Sigmoid colon (tissue), 4 donors: ENCODE results near the gene ACIN1.

Source experiments
- CTCF ChIP-seq, 4 experiments: fragments of 450-650 bp in 3 of 4; fragments of 200-600 bp in 1 of 4; IDR thresholded peaks; one replicate each; pipeline ENCODE4 v1.5.1; 2016 to 2019; ENCODE audit warnings: antibody characterized with exemption in 4 of 4, mild to moderate bottlenecking in 3 of 4, moderate library complexity in 2 of 4
- EP300 ChIP-seq, 4 donors: sonication (generic); formaldehyde crosslinking; IDR thresholded peaks; one replicate each; pipeline ENCODE4 v1.6.1; 2017; ENCODE audit warnings: antibody characterized with exemption in 4 of 4
- POLR2AphosphoS5 ChIP-seq, 4 donors: sonication (generic); formaldehyde crosslinking; IDR thresholded peaks; one replicate each; pipeline ENCODE4 v1.6.1; 2017; ENCODE audit warnings: antibody characterized with exemption in 4 of 4

DNA sequence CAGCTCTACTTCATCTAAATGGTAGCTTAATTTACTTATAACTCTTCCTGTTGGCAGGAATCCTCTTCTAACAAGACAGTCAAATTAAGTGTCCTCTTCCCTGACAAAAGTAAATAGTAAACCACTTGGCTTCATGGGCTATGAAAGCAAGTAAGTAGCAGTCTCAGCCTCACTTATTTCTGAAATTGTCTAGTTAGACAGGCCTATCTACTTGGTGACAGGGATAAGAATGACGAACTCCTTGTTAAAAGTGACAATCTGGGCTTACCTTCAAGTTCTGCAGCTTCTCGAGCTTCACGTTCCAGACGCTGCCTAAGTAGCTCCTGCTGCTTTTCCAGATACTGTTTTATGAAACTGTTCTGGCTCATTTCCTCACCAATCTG lies 4.7 kb downstream of the ACIN1 start:
- no peak for TF ChIP-seq CTCF (IDR thresholded peaks at IDR 0.05)
- no peak for TF ChIP-seq POLR2AphosphoS5 (IDR thresholded peaks at IDR 0.05)
- no peak for TF ChIP-seq EP300 (IDR thresholded peaks at IDR 0.05)
